Prostate gland (tissue), 2 donors: Measurements from ENCODE around the gene ZCRB1. TPM values are rescaled to one million over a fixed set of nuclear protein-coding genes. Genes with fewer than 3 reads are reported as not detected.

Experiments
- DNase-seq: peaks from one replicate; pipeline ENCODE4 v3.0.0-alpha.2; 2019; ENCODE audit warnings: low spot score
- H3K27ac ChIP-seq, 2 donors: fragments of 200-600 bp; sonication (generic); 2 replicates each; pipeline ENCODE4 v1.5.1; 2017 to 2019
- H3K27me3 ChIP-seq: fragments of 200-600 bp; sonication (generic); replicated peaks from 2 replicates; pipeline ENCODE4 v1.5.1; 2019; ENCODE audit not compliant: insufficient read depth
- H3K36me3 ChIP-seq, 2 donors: fragments of 200-600 bp; sonication (generic); 1 replicate in 1 of 2; 2 replicates in 1 of 2; pipeline versions ENCODE4 v1.5.1 to v1.8.1; 2017 to 2019
- H3K4me1 ChIP-seq: fragments of 200-600 bp; sonication (generic); replicated peaks from 2 replicates; pipeline ENCODE4 v1.5.1; 2019
- H3K4me3 ChIP-seq, 2 donors: fragments of 200-600 bp; sonication (generic); 2 replicates each; pipeline ENCODE4 v1.5.1; 2017 to 2019
- H3K9me3 ChIP-seq: fragments of 200-600 bp; sonication (generic); 2 replicates; pipeline ENCODE4 v1.5.1; 2017
- CTCF ChIP-seq, 4 experiments: fragments of 200-600 bp in 2 of 4; fragments of 450-650 bp in 2 of 4; sonication (generic) in 2 of 4; IDR thresholded peaks; 1 replicate in 3 of 4; 2 replicates in 1 of 4; pipeline ENCODE4 v1.5.1; 2016 to 2019; ENCODE audit warnings: antibody characterized with exemption in 4 of 4, mild to moderate bottlenecking in 2 of 4, moderate library complexity in 2 of 4
- POLR2A ChIP-seq: fragments of 450-650 bp; IDR thresholded peaks from one replicate; pipeline ENCODE4 v1.6.1; 2016; ENCODE audit warnings: antibody characterized with exemption, mild to moderate bottlenecking
- POLR2AphosphoS5 ChIP-seq: sonication (generic); formaldehyde crosslinking; IDR thresholded peaks from one replicate; pipeline ENCODE4 v1.6.1; 2017; ENCODE audit warnings: antibody characterized with exemption
- WGBS: methylation state at CpG from one replicate; pipeline ENCODE4 v1.1.5; 2018; 5-methylcytosine and 5-hydroxymethylcytosine counted together
- intact Hi-C: fragments of 100-400 bp; cut with DNase I; formaldehyde crosslinking; loops from one replicate; pipeline ENCODE4 v1.14.2; 2022
- total RNA-seq, 2 donors: library from RNA; depleted of rRNA; stranded (reverse); fragments of >200 nt; gene quantifications; one replicate each; pipeline ENCODE4 v1.1.0, GENCODE V29; 2016

The ZCRB1 gene
- 10 to 100 TPM; 31.4 to 49.7 TPM for total RNA-seq

GRCh38 chr12:42325653-42326474, at the start of gene ZCRB1, which contains the start of gene PPHLN1:
ZCRB1 (minus strand) TSS chr12:42326094; CDS start chr12:42324102, 1,992 bp downstream.
PPHLN1 (plus strand) TSS chr12:42326167; CDS start chr12:42335903, 9,736 bp downstream.
- Histone ChIP-seq H3K27ac (peak within 1 kb of the TSS; percentile 83 to 87), H3K27me3 (no peaks in the 10 kb centered on the region), H3K4me3 (peak within 1 kb of the TSS; percentile 50 to 51), H3K4me1 (peaks cover 8% of the 10 kb centered on the region), H3K36me3 (no peaks in the 10 kb centered on the region), H3K9me3 (no peaks in the 10 kb centered on the region)
- peak; percentile 84 for DNase-seq
- TF ChIP-seq POLR2AphosphoS5 (peak; percentile 85), POLR2A (peak; percentile 56), CTCF (IDR thresholded peaks at IDR 0.05) (peak in 2 of 4 experiments; percentile 9 to 16)
- WGBS = under 1% methylated on average over 54 of the region's 55 CpGs
- intact Hi-C loops = loop anchor here (5.0 kb wide), 2 partner anchors 89 to 184 kb away; partner anchors contain the start of genes GXYLT1 and YAF2

- Histone ChIP-seq H3K27ac (no peak overlapping the region), H3K27me3 (no peaks in the 10 kb centered on the region), H3K9me3 (no peaks in the 10 kb centered on the region), H3K36me3 (no peaks in the 10 kb centered on the region), H3K4me1 (no peaks in the 10 kb centered on the region), H3K4me3 (no peak overlapping the region)
- intact Hi-C loops = no loop called here
- no peak for DNase-seq
- TF ChIP-seq POLR2A (no peak), POLR2AphosphoS5 (no peak)
Measured at GRCh38 chr12:42373669-42374068, 47.8 kb upstream of the ZCRB1 start.

GRCh38 chr12:42372154-42372791, 46.4 kb upstream of the ZCRB1 start:
- whole genome bisulfite sequencing = 96% methylated on average over 2 of the region's 2 CpGs
- Histone ChIP-seq H3K36me3 (no peaks in the 10 kb centered on the region), H3K9me3 (no peaks in the 10 kb centered on the region), H3K4me1 (no peaks in the 10 kb centered on the region), H3K4me3 (no peak overlapping the region), H3K27me3 (no peaks in the 10 kb centered on the region), H3K27ac (no peak overlapping the region)
- TF ChIP-seq POLR2AphosphoS5 (no peak), POLR2A (no peak), CTCF (IDR thresholded peaks at IDR 0.05) (peak in 3 of 4 experiments; percentile 45 to 61 (median 56))
- intact Hi-C loops = no loop called here
- DNase-seq = no peak

- no peak overlapping the region for H3K4me3 ChIP-seq
- intact Hi-C loops = loop anchor here (2.0 kb wide), 1 partner anchor 33 kb away; no protein-coding TSS in a partner anchor
- no peaks in the 10 kb centered on the region for H3K36me3 ChIP-seq
- H3K27ac ChIP-seq = no peak overlapping the region
- H3K27me3 ChIP-seq = no peaks in the 10 kb centered on the region
- H3K9me3 ChIP-seq = no peaks in the 10 kb centered on the region
- TF ChIP-seq CTCF (IDR thresholded peaks at IDR 0.05) = no peak
- H3K4me1 ChIP-seq = no peaks in the 10 kb centered on the region
- WGBS = 86% methylated on average over 4 of the region's 4 CpGs
- no peak for DNase-seq
Measured at GRCh38 chr12:42370013-42370412, 44.1 kb upstream of the ZCRB1 start.

GRCh38 chr12:42365486-42365885, 39.6 kb upstream of the ZCRB1 start:
- no peaks in the 10 kb centered on the region for H3K36me3 ChIP-seq
- 92% methylated on average over 5 of the region's 5 CpGs for WGBS
- TF ChIP-seq POLR2AphosphoS5 = no peak
- no peak for TF ChIP-seq POLR2A
- no peak for TF ChIP-seq CTCF (IDR thresholded peaks at IDR 0.05)
- no peak for DNase-seq
- no peaks in the 10 kb centered on the region for H3K9me3 ChIP-seq
- H3K27ac ChIP-seq = no peak overlapping the region
- H3K27me3 ChIP-seq = no peaks in the 10 kb centered on the region
- no peak overlapping the region for H3K4me3 ChIP-seq
- intact Hi-C loops = no loop called here
- H3K4me1 ChIP-seq = no peaks in the 10 kb centered on the region
